Measurements from ENCODE around the gene CMTR1. TPM values are rescaled to one million over a fixed set of nuclear protein-coding genes. Genes with fewer than 3 reads are reported as not detected.

The CMTR1 gene
- total and polyA plus RNA-seq, 10 of the 15 experiments (the other 5 are each of a cell fraction or from before 2014, with no cell fraction given): 2.7 to 67.0 (median 46.2) TPM

GRCh38 chr6:37433657-37434271, 743 bp downstream of the CMTR1 start (continued):
- TF ChIP-seq EZH2 (IDR thresholded peaks at IDR 0.05; ENCODE audit: borderline replicate concordance, control insufficient read depth, low read depth, low read length): no peak
- peak; percentile 46; the same call in 1 of the 2 replicates for TF ChIP-seq RUNX3 (IDR thresholded peaks at IDR 0.05; ENCODE audit: low read length)
- no peak for TF ChIP-seq ZBTB11 (CRISPR knock-in tag; IDR thresholded peaks at IDR 0.05)
- TF ChIP-seq CREM (IDR thresholded peaks at IDR 0.05; ENCODE audit: low read depth): 0 out of 2 replicates have a peak, but pooled peaks have one; percentile 32
- no peak for TF ChIP-seq CHD4 (IDR thresholded peaks at IDR 0.05)
- no peak for TF ChIP-seq HDAC2 (IDR thresholded peaks at IDR 0.05)
- TF ChIP-seq CBFB (IDR thresholded peaks at IDR 0.05; ENCODE audit: low read depth): 0 out of 2 replicates have a peak, but pooled peaks have one; percentile 42
- TF ChIP-seq CHD2 (IDR thresholded peaks at IDR 0.05; ENCODE audit: borderline replicate concordance, low read depth, low read length): no peak
- no peak for TF ChIP-seq NKRF (conservative IDR thresholded peaks at IDR 0.05)
- no peak for TF ChIP-seq RB1 (IDR thresholded peaks at IDR 0.05; ENCODE audit: borderline replicate concordance)
- TF ChIP-seq MXI1 (IDR thresholded peaks at IDR 0.05; ENCODE audit: low read depth, low read length): 0 out of 2 replicates have a peak, but pooled peaks have one; percentile 9
- peak; percentile 3 for TF ChIP-seq SP1 (IDR thresholded peaks at IDR 0.05; ENCODE audit: low read depth, low read length)
- no peak for TF ChIP-seq TCF7 (IDR thresholded peaks at IDR 0.05; ENCODE audit: borderline replicate concordance)
- TF ChIP-seq TCF12 (IDR thresholded peaks at IDR 0.05; ENCODE audit: low read depth, low read length): no peak
- no peak for TF ChIP-seq ZNF24 (IDR thresholded peaks at IDR 0.05)

All from GM12878 (cell line).